Measurements from ENCODE around the gene LARP7. TPM values are rescaled to one million over a fixed set of nuclear protein-coding genes. Genes with fewer than 3 reads are reported as not detected.

LARP7 gene
- total and polyA plus RNA-seq, 2 of the 8 experiments (the other 6 are each of a cell fraction or from before 2014, with no cell fraction given), result 9.3 to 38.3 TPM

GRCh38 chr4:112677519-112678091, 40.7 kb downstream of the LARP7 start (continued):
- TF ChIP-seq, protein P1, sequence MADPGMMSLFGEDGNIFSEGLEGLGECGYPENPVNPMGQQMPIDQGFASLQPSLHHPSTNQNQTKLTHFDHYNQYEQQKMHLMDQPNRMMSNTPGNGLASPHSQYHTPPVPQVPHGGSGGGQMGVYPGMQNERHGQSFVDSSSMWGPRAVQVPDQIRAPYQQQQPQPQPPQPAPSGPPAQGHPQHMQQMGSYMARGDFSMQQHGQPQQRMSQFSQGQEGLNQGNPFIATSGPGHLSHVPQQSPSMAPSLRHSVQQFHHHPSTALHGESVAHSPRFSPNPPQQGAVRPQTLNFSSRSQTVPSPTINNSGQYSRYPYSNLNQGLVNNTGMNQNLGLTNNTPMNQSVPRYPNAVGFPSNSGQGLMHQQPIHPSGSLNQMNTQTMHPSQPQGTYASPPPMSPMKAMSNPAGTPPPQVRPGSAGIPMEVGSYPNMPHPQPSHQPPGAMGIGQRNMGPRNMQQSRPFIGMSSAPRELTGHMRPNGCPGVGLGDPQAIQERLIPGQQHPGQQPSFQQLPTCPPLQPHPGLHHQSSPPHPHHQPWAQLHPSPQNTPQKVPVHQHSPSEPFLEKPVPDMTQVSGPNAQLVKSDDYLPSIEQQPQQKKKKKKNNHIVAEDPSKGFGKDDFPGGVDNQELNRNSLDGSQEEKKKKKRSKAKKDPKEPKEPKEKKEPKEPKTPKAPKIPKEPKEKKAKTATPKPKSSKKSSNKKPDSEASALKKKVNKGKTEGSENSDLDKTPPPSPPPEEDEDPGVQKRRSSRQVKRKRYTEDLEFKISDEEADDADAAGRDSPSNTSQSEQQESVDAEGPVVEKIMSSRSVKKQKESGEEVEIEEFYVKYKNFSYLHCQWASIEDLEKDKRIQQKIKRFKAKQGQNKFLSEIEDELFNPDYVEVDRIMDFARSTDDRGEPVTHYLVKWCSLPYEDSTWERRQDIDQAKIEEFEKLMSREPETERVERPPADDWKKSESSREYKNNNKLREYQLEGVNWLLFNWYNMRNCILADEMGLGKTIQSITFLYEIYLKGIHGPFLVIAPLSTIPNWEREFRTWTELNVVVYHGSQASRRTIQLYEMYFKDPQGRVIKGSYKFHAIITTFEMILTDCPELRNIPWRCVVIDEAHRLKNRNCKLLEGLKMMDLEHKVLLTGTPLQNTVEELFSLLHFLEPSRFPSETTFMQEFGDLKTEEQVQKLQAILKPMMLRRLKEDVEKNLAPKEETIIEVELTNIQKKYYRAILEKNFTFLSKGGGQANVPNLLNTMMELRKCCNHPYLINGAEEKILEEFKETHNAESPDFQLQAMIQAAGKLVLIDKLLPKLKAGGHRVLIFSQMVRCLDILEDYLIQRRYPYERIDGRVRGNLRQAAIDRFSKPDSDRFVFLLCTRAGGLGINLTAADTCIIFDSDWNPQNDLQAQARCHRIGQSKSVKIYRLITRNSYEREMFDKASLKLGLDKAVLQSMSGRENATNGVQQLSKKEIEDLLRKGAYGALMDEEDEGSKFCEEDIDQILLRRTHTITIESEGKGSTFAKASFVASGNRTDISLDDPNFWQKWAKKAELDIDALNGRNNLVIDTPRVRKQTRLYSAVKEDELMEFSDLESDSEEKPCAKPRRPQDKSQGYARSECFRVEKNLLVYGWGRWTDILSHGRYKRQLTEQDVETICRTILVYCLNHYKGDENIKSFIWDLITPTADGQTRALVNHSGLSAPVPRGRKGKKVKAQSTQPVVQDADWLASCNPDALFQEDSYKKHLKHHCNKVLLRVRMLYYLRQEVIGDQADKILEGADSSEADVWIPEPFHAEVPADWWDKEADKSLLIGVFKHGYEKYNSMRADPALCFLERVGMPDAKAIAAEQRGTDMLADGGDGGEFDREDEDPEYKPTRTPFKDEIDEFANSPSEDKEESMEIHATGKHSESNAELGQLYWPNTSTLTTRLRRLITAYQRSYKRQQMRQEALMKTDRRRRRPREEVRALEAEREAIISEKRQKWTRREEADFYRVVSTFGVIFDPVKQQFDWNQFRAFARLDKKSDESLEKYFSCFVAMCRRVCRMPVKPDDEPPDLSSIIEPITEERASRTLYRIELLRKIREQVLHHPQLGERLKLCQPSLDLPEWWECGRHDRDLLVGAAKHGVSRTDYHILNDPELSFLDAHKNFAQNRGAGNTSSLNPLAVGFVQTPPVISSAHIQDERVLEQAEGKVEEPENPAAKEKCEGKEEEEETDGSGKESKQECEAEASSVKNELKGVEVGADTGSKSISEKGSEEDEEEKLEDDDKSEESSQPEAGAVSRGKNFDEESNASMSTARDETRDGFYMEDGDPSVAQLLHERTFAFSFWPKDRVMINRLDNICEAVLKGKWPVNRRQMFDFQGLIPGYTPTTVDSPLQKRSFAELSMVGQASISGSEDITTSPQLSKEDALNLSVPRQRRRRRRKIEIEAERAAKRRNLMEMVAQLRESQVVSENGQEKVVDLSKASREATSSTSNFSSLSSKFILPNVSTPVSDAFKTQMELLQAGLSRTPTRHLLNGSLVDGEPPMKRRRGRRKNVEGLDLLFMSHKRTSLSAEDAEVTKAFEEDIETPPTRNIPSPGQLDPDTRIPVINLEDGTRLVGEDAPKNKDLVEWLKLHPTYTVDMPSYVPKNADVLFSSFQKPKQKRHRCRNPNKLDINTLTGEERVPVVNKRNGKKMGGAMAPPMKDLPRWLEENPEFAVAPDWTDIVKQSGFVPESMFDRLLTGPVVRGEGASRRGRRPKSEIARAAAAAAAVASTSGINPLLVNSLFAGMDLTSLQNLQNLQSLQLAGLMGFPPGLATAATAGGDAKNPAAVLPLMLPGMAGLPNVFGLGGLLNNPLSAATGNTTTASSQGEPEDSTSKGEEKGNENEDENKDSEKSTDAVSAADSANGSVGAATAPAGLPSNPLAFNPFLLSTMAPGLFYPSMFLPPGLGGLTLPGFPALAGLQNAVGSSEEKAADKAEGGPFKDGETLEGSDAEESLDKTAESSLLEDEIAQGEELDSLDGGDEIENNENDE (IDR thresholded peaks at IDR 0.05; ENCODE audit: insufficient replicate concordance, low read length), result no peak
- TF ChIP-seq ZNF274 (IDR thresholded peaks at IDR 0.05; ENCODE audit: borderline replicate concordance, extremely low read depth, low read length) (no peak), HDAC2 (IDR thresholded peaks at IDR 0.05; ENCODE audit: borderline replicate concordance in 1 of 2, low read depth in 2 of 2, low read length in 2 of 2) (no peak), EGR1 (IDR thresholded peaks at IDR 0.05; ENCODE audit: borderline replicate concordance, low read depth, low read length) (no peak)

Measured in H1 (cell line).